Dedifferentiated amniotic fluid mesenchymal stem cell (primary cell): ENCODE results near the gene UBAP1L.
"Not testable (repeated sequence)": the region's sequence is repeated elsewhere in the genome, so short reads cannot be mapped to it uniquely, and the experiment has no call there.

Experiments used
- DNase-seq: peaks from one replicate; pipeline ENCODE4 v3.0.0-alpha.2; 2016; ENCODE audit errors: extremely low spot score

UBAP1L gene

DNA sequence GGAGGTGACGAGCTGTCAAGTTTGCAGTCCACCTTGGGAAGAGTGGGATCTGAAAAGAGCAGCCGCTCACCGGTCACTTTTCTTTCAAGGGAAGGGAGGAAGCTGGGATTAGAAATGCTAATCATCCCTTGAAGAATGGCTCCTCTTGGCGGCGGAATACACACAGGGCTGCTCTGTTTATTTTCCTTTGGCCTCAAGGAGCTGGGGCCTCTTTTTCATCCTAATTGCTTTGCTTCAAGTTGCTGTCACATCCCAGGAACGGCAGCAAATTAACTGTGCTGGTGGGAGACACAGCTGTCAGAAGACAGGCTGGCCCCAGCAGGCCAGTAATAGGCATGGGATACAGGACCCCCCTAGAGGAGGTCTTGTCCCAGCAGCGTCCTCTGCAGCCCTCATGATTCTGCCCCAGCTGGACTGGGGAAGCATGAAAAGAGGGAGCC lies 31.7 kb downstream of the UBAP1L start:
- no peak for DNase-seq

DNA sequence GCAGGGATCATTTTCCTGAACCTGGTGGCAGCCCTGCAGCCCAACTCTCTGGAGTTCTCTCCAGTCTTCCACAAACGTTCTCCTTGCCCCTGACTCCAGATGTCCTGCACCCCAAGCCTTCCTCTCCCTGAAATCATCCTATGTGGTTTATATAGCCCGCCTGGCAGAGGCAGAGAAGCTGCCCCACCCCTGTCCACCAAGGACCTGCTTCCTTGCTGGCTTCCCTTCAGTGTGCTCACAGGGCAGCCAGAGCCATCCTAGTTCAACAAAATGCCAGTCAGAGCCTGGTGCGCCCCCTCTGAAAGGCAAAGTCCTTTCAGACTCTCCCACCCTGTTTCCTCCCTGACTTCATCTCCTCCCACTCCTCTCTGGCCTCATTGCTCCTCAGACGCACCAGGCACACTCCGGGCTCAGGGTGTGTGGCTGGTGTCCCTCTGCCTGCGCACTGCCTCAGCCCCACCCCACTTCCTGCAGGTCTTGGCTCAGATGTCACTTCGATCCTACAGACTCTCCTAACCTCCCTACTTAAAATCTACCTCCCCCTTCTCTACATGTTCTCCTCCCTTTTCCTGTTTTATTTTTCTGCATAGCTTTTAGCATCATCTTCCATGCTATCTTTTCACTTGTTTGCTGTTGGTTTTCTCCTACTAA lies 32.6 kb downstream of the UBAP1L start:
- no peak for DNase-seq

DNA sequence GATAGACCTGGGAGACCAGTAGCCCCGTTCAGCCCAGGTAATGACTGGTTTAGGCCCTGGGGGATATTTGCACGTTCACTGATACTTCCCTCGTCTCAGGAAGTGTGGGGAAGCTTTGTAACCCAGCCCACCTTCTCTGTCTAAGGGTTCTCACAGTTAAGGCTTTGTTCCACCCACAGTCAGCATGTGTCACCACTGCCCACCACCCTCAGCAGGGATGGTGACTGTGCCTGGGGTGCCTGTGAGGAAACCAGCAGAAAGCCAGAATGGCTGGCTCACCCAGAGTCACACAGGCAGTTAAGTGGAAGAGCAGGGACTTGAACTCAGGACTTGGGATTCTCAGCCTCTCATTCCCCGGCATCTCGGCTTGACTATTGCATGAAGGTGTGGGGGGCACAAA lies 33.2 kb downstream of the UBAP1L start:
- DNase-seq = no peak

DNA sequence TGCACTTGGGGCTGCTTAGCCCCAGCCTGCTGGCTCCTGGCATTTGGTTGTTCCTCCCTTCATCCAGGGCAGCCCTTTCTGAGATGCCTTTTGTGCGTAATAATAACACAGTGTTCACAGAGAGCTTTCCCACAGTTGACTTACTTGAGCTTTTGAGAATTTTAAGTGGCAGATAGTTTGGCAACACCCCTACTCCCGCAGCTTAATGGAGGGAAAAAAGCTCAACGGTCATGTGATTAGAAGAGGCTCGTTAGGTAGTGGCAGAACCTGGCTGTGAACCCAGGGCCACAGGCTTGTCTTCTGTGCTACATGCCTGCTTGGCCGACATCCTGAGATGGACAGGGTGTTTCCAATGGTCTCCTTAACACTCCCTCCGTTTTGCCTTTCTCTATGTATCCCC lies 33.7 kb downstream of the UBAP1L start:
- no peak for DNase-seq

DNA sequence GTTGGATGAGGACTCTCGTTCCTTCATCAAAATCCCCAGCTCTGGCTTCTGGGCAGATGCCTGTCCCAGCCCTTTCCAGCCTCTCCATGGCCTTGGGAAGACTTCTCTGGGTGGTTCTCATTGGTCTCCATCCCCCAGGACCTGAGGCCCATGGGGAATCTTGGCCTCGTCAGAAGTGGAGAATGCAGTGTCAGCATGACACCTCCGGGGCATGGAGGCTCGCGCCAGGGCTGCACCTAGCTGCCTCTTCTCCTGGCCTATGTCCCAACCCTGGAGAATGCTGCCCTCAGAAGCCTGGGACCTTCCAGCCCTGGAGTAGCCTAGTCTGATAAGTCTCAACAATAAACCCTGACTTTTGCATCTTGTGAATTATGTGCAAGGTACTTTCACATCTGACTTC lies 35.4 kb downstream of the UBAP1L start:
- DNase-seq = no peak

DNA sequence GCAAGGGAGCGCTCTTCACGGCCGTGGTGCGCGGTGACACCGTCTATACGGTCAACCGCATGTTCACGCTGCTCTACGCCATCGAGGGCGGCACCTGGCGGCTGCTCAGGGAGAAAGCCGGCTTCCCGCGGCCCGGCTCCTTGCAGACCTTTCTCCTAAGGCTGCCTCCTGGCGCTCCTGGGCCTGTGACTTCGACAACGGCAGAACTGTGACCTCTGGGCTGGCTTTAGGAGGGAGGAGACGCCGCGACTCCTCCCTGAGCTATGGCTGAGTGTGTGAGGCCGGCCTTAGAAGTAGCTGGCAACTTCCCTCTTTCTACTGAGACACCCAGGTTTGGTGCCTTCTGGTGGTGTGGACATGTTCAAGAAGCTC lies 37.0 kb downstream of the UBAP1L start:
- DNase-seq = no peak

DNA sequence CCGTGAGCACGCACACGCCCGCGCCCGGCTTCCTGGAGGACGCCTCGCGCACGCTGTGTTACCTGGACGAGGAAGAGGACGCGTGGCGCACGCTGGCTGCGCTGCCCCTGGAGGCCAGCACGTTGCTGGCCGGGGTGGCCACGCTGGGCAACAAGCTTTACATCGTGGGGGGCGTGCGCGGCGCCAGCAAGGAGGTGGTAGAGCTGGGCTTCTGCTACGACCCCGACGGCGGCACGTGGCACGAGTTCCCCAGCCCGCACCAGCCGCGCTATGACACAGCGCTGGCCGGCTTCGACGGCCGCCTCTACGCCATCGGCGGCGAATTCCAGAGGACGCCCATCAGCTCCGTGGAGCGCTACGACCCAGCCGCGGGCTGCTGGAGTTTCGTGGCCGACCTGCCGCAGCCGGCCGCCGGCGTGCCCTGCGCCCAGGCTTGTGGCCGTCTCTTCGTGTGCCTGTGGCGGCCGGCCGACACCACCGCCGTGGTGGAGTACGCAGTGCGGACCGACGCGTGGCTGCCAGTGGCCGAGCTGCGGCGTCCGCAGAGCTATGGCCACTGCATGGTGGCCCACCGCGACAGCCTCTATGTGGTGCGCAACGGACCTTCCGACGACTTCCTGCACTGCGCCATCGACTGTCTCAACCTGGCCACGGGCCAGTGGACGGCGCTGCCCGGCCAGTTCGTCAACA lies 37.6 kb downstream of the UBAP1L start:
- DNase-seq = no peak

DNA sequence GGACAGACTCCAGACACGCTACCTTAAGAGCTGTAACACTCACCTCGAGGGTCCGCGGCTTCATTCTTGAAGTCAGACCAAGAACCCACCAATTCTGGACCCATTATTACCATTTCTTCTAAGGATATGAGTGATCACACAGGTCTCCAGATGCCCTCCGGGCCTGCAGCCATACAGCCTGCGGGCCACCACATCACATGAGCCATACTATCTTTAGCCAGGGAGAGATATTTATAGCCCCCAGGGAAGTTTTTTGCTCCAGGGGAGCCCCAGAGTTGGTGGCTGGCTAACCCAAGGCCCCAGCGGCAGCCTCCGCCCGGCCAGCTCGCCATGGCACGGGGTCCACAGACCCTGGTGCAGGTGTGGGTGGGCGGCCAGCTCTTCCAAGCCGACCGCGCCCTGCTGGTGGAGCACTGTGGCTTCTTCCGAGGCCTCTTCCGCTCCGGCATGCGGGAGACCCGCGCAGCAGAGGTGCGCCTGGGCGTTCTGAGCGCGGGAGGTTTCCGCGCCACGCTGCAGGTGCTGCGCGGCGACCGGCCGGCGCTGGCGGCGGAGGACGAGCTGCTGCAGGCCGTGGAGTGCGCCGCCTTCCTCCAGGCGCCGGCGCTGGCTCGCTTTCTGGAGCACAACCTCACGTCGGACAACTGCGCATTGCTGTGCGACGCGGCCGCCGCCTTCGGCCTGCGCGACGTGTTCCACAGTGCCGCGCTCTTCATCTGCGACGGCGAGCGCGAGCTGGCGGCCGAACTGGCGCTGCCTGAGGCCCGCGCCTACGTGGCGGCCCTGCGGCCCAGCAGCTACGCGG lies 38.3 kb downstream of the UBAP1L start, which contains the start of gene KBTBD13:
KBTBD13 (plus strand) TSS at position 261 of the 805 bp plus-strand sequence; CDS start at position 331, 70 bp downstream.
- DNase-seq = no peak

DNA sequence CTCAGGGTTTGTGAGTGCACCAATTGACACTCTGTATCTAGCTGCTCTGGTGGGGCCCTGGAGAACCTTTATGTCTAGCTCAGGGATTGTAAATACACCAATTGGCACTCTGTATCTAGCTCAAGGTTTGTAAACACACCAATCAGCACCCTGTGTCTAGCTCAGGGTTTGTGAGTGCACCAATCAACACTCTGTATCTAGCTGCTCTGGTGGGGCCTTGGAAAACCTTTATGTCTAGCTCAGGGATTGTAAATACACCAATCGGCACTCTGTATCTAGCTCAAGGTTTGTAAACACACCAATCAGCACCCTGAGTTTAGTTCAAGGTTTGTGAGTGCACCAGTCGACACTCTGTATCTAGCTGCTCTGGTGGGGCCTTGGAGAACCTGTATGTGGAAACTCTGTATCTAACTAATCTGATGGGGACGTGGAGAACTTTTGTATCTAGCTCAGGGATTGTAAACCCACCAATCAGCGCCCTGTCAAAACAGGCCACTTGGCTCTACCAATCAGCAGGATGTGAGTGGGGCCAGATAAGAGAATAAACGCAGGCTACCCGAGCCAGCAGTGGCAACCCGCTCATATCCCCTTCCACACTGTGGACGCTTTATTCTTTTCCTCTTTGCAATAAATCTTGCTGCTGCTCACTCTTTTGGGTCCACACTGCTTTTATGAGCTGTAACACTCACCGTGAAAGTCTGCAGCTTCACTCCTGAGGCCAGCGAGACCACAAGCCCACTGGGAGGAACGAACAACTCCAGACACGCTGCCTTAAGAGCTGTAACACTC lies 39.2 kb downstream of the UBAP1L start:
- DNase-seq = not testable (repeated sequence)

DNA sequence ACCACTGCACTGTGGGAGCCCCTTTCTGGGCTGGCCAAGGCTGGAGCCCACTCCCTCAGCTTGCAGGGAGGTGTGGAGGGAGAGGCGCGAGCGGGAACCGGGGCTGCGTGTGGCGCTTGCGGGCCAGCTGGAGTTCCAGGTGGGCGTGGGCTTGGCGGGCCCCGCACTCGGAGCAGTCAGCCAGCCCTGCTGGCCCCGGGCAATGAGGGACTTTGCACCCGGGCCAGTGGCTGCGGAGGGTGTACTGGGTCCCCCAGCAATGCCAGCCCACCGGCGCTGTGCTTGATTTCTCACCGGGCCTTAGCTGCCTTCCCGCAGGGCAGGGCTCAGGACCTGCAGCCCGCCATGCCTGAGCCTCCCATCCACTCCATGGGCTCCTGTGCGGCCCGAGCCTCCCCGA lies 40.1 kb downstream of the UBAP1L start:
- DNase-seq = not testable (repeated sequence)

DNA sequence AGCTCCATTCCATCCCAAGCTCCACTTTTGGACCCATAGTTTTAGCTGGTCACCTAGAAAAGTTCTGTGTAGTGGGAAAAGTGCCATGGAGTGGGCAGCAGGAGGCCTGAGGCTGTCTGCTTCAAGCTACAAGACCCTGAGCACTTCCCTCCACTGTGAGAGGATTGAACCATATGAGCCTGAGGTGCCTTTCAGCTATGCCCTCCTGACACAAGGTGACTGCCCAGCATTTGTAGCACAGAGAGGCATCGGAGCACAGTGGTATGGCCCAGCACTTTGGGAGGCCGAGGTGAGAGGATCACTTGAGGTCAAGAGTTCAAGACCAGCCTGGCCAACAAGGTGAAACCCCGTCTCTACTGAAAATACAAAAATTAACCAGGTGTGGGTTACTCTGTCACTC lies 42.4 kb downstream of the UBAP1L start:
- DNase-seq = no peak

DNA sequence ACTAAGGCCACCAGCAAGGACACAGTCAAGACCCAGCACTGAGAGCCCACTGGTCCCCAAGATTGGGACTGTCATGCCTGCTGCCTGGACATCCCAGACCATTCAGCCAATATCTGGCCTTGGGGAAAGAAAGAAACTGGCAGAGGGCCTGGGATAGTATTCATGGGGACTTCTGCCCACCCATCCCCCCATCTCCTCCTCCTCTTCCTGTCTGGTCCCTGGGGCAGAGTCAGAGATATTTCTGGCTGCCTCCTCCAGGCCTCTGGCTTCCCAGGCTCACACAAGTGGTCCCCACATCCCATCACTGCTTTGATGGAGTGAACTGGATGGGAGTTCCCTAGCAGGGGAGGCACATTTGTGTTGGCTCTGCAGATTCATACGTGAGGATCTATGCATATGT lies 43.0 kb downstream of the UBAP1L start:
- no peak for DNase-seq

DNA sequence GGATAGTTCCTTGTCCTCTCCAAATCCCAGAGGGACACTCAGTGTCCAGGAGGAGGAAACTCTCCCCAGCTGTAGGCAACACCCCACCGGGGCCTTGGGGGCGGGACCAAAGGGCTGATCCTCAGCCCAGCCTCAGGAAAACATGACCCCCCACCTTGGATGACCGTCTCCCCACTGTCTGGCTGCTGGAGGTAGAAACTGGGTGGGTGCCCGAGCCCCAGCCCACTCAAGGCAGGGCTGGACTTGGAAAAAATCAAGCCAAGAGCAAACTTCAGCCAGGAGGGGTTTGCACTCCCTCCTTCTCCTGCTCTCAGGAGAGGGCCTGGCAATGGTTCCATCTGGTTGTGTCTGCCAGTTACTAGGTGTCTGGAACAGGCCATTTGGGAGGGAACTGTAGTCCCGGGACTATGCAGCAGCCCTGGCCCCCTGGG lies 43.6 kb downstream of the UBAP1L start:
- no peak for DNase-seq

DNA sequence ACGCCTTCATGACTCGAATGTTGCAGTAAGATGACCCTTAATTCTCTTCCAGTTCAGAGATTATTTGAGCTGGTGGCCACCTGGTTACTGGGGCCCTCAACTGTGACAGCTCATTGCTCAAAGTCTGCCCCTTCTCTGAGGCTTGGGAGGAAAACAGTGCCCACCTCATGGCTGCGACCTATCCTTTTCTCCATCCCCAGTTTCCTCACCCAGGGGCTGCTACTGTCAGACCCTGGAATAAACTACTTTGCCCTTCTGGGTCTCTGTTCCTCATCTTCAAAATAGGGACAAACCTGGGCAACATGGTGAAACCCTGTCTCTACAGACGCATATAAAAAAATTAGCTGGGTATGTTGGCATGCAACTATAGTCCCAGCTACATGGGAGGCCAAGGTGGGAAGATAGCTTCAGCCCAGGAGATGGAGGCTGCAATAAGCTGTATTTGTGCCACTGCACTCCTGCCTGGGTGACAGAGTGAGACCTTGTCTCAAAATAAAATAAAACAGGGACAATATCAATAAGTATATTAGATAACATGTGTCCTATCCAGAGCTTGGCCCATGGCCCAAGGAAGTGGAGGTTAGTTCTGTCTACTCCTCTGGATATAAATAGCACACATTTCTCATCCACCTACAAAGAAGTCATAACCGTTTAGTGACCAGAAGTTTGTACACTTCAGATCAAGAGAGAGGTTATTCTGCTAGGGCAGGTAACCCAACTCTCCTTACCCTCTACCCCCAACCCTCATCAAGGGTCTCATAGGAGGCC lies 45.0 kb downstream of the UBAP1L start:
- no peak for DNase-seq

DNA sequence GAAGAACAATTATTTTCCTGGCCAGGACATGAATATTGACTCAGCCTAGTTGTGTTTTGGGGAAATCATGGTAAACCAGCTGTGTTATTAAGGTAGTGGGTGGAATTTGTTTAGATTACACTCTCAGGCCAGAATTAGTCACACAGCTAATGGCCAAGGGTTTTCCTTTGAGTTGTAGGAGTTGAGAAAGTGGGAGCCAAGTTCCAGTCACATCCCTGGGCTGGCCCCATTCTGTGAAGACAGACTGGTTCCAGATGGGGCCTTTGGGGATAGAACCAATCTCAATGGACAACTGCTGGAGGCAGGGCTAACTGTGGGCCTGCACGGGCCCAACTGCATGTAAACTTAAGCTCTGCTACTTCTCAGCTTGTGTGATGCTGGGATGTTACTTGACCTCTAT lies 45.8 kb downstream of the UBAP1L start:
- DNase-seq = peak; percentile 64

DNA sequence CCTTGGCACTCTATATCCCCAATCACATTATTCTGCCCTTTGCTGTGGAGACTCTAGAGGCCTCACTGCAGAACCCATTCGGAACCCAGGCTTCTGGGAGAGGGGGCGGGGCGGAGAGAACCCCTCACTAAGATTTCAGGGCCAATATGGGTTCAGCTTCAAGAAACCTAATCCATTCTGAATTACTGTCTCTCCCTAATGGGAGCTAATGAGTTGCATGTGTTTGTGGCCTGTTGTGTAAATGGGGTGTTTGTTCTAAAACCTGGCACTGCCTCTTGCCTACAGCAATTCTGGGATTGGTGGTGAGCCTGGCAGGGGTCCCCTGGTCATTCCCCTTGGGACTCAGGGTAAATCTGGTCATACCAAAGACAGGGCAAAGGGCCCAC lies 46.6 kb downstream of the UBAP1L start:
- DNase-seq = no peak

DNA sequence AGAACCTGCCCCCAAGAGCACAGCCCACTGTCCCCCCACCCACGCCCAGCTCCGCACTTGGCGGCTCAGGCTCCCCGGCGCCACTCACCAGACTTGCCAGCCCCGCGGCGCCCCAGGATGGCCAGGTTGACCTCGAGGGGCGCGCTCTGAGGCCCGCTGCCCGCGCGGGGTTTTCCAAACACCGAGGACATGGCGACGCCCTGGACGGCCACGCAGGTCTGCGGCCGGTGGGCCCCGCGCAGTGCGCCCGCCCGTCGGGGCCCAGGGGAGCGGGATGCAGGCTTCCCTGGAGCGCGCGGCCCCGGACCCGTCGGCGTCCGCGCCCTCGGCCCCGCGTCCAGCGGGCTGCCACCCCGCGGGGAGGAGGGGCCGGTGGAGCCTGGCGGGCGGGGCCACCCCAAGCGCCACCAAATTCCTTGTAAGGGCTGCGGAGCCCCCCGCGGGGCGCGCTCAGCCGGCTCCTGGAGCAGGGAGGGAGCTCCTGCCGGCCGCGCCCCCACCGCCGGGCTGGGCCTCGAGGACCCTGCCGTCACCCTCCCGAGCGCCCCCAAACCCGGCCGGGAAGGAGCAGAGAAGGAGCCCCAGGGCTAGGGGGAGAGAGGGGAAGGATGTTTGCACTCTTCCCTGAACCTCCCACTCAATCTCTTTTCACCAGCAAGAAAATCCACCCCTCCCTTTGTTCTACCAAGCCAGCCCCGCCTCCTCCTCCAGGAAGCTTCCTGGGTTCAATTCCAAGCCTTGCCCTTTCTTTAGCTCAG lies 47.2 kb downstream of the UBAP1L start, which contains the start of gene RASL12:
RASL12 (minus strand) TSS at position 347 of the 758 bp plus-strand sequence; CDS start at position 191, 156 bp downstream.
- no peak for DNase-seq

DNA sequence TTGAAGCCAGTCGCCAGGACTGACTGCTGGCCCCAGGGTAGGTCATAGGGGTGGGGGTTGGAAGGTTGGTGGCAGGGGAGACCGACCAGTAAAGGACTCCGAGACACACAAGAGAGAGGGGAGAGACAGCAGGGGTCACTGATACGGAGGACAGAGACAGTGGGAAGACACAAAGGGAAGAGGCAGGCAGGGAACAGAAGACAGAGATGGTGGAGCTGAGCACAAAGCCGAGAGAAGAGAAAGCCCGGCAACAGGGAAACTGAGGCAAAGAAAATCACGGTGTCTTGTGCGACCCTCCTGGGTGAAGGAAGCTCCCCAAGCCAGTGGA lies 47.7 kb downstream of the UBAP1L start:
- no peak for DNase-seq

DNA sequence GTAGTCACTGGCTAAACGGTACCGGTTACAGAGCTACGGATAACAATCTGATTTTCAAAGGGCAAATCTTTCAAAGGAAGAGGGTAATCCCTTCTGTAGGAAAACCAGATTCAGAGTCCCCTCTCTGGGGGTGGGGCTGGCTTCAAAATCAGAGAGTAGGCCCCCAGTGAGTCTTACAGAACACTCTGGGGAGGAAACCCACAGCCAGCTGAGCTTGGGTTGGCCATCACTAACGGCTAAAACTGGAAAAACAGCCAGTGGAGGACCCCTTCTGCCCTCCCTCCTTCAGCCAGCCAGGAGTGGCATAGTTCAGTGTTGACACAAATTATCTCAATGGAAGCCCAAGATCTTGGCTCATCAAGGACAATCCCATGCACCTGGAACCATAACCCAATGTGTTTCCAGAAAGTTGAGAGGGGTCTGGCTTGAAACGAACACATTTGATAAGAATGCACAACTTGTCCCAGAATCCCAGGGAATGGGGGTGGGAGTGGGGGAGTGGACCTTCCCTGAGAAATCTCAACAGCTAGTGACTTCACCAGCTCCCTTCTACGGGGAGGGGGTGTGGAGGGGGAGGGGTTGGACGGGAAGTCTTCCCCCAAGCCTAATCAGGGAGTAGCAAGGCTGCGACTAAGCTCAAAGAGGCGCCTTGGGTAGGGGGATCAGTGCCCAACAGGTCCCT lies 48.2 kb downstream of the UBAP1L start:
- DNase-seq = no peak
